Loucy (cell line): ENCODE data around the gene DXO.

Experiments
- EZH2phosphoT487 ChIP-seq: fragments of 200-600 bp; IDR thresholded peaks from 2 replicates; pipeline ENCODE4 v1.6.1; 2018; ENCODE audit warnings: antibody characterized with exemption, mild to moderate bottlenecking, moderate library complexity, borderline replicate concordance
- TF ChIP-seq, protein P1 (sequence below): fragments of 200-600 bp; sonication (generic); conservative IDR thresholded peaks from 2 replicates; pipeline ENCODE4 v1.5.1; 2014; ENCODE audit warnings: mild to moderate bottlenecking, antibody characterized with exemption, low read length

DNA sequence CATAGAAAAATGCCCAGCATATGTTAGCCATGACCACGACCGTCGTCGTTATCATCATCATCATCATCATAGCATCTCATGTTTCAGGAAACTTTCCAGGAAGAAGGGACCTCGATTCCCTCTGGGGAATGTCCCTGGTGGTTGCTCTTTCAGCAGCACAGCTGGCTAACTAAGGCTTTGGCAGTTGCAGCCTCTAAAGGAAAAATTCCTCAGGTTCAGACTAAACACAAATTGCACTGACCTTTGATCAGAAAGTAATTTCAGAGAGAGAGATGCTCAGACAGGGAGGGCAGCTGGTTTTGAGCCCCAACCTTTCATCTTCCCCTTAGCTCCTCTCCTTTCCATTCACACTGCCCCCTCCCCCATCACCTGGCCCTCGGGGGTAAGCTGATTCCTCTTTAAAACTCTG is 31.7 kb downstream of the DXO start:
- TF ChIP-seq, protein P1, sequence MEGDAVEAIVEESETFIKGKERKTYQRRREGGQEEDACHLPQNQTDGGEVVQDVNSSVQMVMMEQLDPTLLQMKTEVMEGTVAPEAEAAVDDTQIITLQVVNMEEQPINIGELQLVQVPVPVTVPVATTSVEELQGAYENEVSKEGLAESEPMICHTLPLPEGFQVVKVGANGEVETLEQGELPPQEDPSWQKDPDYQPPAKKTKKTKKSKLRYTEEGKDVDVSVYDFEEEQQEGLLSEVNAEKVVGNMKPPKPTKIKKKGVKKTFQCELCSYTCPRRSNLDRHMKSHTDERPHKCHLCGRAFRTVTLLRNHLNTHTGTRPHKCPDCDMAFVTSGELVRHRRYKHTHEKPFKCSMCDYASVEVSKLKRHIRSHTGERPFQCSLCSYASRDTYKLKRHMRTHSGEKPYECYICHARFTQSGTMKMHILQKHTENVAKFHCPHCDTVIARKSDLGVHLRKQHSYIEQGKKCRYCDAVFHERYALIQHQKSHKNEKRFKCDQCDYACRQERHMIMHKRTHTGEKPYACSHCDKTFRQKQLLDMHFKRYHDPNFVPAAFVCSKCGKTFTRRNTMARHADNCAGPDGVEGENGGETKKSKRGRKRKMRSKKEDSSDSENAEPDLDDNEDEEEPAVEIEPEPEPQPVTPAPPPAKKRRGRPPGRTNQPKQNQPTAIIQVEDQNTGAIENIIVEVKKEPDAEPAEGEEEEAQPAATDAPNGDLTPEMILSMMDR = no peak
- no peak for TF ChIP-seq EZH2phosphoT487
